Subcutaneous abdominal adipose tissue (tissue), 5 donors: ENCODE measurements around the gene RASGRP4.
A peak's percentile ranks its signal among the peaks of the same experiment; 100 is the strongest.

ENCODE experiments used
- H3K27ac ChIP-seq: one replicate; pipeline ENCODE4 v1.7.0; 2013; ENCODE audit warnings: low read depth, mild to moderate bottlenecking, inconsistent platforms, low read length, moderate library complexity
- H3K27me3 ChIP-seq, 5 donors: one replicate each; pipeline ENCODE4 v1.7.0; 2013; ENCODE audit warnings: low read length in 5 of 5, inconsistent platforms in 1 of 5; ENCODE audit not compliant: control insufficient read depth in 5 of 5, insufficient read depth in 4 of 5
- H3K36me3 ChIP-seq, 5 donors: one replicate each; pipeline ENCODE4 v1.7.0; 2013; ENCODE audit warnings: low read length in 5 of 5; ENCODE audit not compliant: control insufficient read depth in 5 of 5, insufficient read depth in 5 of 5
- H3K4me1 ChIP-seq, 5 donors: one replicate each; pipeline ENCODE4 v1.7.0; 2013; ENCODE audit warnings: low read length in 5 of 5, mild to moderate bottlenecking in 3 of 5, moderate library complexity in 1 of 5; ENCODE audit not compliant: control insufficient read depth in 5 of 5, insufficient read depth in 5 of 5
- H3K4me3 ChIP-seq, 5 donors: one replicate each; pipeline ENCODE4 v1.7.0; 2013; ENCODE audit warnings: low read length in 5 of 5, low read depth in 1 of 5
- H3K9ac ChIP-seq, 5 donors: one replicate each; pipeline ENCODE4 v1.7.0; 2013; ENCODE audit warnings: low read length in 5 of 5, mild to moderate bottlenecking in 4 of 5, moderate library complexity in 3 of 5
- H3K9me3 ChIP-seq, 5 donors: one replicate each; pipeline ENCODE4 v1.7.0; 2013; ENCODE audit warnings: low read length in 5 of 5; ENCODE audit not compliant: control insufficient read depth in 5 of 5
- donor health status: healthy.
- donor health status: healthy.
- donor health status: healthy.
- donor health status: healthy.
- donor health status: healthy.

RASGRP4 gene

DNA sequence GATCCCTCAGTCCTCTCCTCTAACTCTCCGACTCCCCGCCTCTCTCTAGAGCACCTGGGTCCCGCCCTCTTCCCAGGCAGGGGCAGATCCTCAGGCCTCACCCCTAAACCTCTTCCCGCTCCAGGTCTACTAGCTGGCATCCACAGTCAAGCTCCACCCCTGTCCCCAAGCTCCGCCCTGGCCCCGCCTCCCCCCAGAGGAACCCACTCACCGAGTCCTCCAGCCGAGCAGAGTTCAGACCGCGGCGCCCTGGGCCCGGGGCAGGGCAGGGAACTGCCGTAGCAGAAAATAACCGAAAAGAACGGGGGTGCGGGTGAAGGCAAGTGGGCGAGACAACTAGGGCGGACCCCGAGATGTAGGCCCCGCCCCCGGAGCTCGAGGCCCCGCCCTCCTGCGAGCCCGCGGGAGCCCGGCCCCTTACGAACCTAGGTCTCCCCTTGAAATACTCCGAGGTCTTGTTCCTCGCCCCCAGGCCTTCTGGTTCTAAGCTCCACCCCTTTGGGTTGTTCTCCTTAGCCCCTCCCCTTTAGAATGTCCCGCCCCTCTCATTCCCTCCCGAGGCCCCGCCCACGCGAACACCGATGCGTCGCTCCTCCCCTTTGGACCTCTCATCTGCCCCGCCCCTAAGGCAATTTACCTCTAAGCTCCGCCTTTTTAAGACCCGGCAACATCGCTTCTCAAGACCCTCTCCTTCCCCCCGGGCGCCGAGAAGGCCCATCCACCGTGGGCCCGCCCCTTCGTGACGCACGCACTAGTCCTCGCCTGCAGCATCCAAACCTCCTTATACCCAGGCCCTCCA, 38.3 kb downstream of the RASGRP4 start, which contains the start of gene GGN:
Gene GGN (minus strand): TSS at position 485 of the 799 bp plus-strand sequence. CDS start 773 bp downstream, outside the sequence.
- H3K9me3 ChIP-seq = no peaks in the 10 kb centered on the region
- peak within 1 kb of the TSS in 3 of 5 donors; percentile 45 to 56 (median 48) for H3K9ac ChIP-seq
- peaks cover 0 to 36% (median 35%) of the 10 kb centered on the region in 5 donors for H3K4me1 ChIP-seq
- H3K36me3 ChIP-seq = peaks cover 0 to 25% (median 18%) of the 10 kb centered on the region in 5 donors
- no peak within 1 kb of the TSS for H3K27ac ChIP-seq
- peaks cover 0 to 12% (median 2%) of the 10 kb centered on the region in 5 donors for H3K27me3 ChIP-seq
- H3K4me3 ChIP-seq = peak within 1 kb of the TSS; percentile 42 to 67 (median 54)

DNA sequence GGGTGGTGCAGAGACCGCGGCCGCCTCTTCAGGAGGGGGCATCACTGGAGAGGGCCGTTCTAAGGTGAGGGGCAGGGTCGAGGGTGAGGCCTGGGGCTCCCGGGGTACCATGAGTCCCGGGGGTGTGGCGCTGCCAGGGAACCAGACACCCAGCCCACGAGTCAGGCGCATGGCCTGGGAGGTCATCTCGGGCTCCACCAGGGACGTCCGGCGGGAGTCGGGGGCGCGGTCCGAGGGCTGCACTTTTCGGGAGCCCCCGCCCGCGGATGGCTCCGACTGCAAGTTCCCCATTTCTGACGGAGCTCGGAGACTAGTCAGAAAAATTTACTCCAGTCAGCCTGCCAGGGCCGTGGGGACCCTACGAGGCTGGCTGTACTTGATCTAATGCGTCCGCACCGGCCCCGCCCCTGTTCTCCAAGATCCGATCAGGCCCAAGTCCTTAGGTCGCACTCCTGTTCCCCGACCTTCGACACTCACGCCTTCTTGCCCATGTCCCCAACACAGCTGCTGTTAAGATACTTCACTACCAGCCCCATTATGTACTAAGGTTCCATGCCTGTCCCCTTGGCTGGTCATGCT, 39.0 kb downstream of the RASGRP4 start:
- Histone ChIP-seq H3K9ac (peak overlapping the region in 3 of 5 donors; percentile 45 to 56 (median 48)), H3K4me3 (peak overlapping the region; percentile 42 to 67 (median 54)), H3K27ac (no peak overlapping the region), H3K4me1 (peaks cover 0 to 36% (median 35%) of the 10 kb centered on the region in 5 donors), H3K9me3 (no peaks in the 10 kb centered on the region), H3K36me3 (peaks cover 0 to 32% (median 23%) of the 10 kb centered on the region in 5 donors), H3K27me3 (peaks cover 0 to 12% (median 2%) of the 10 kb centered on the region in 5 donors)

DNA sequence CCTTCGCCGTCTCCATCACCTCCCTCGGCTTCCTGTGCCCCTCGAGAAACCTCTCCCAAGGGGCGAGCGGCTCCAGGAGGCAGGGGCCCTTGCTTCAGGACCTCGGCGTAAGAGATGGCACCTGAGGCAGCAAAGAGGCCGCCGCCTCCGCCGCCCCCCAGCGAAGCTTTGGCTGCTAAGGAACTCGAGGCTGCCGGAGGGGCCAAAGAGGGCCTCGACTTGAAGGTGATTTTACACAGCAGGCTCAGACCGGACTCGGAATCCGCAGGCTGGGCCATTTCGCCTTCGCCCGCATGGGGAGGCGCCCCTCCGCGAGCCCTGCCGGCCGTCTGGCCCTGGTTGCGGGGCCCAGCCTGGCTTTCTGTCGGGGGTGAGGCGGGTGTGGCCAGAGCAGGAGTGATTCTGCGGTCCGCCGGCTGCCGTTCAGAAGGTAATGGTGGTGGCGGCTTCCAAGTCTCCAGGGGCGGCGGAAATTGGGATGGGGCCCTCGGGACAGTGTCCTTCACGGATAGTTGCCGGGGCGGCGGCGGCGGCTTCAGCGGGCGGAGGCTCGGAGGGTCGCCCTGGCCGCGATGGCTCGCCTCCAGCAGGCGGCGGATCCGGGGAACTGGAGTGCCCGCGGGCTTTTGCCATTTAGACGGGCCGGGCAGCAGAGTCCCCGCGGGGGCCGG, 39.6 kb downstream of the RASGRP4 start:
- peaks cover 0 to 36% (median 35%) of the 10 kb centered on the region in 5 donors for H3K4me1 ChIP-seq
- H3K9me3 ChIP-seq = no peaks in the 10 kb centered on the region
- peak overlapping the region in 2 of 5 donors; percentile 42 to 66 for H3K4me3 ChIP-seq
- peaks cover 0 to 38% (median 29%) of the 10 kb centered on the region in 5 donors for H3K36me3 ChIP-seq
- H3K27ac ChIP-seq = no peak overlapping the region
- H3K9ac ChIP-seq = no peak overlapping the region
- H3K27me3 ChIP-seq = peaks cover 0 to 12% (median 3%) of the 10 kb centered on the region in 5 donors

DNA sequence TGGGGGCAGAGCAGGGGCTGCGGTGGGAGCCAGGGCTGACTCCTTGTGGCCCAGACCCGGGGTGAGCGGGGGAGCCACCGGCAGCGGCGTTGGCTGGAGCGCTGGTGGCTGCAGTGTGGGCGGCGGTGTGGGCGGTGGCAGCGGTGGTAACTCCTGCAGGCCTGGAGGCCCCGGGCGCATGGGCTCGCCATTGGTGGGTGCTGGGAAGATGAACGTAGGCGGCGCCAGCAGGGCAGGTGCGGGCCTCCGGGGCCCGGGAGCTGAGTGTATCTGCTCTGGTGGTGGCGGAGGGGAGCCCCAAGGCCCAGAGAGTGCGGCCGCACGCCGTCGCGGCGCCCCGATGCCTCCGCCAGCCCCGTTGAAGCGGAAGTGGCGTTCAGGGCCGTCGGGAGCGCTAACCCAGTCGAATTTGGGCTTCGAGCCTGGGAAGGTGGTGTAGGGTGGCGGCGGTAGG, 40.2 kb downstream of the RASGRP4 start:
- H3K27me3 ChIP-seq = peaks cover 0 to 15% (median 3%) of the 10 kb centered on the region in 5 donors
- H3K27ac ChIP-seq = no peak overlapping the region
- H3K4me1 ChIP-seq = peaks cover 0 to 36% (median 35%) of the 10 kb centered on the region in 5 donors
- peaks cover 0 to 44% (median 35%) of the 10 kb centered on the region in 5 donors for H3K36me3 ChIP-seq
- H3K9me3 ChIP-seq = no peaks in the 10 kb centered on the region
- no peak overlapping the region for H3K9ac ChIP-seq
- no peak overlapping the region for H3K4me3 ChIP-seq

DNA sequence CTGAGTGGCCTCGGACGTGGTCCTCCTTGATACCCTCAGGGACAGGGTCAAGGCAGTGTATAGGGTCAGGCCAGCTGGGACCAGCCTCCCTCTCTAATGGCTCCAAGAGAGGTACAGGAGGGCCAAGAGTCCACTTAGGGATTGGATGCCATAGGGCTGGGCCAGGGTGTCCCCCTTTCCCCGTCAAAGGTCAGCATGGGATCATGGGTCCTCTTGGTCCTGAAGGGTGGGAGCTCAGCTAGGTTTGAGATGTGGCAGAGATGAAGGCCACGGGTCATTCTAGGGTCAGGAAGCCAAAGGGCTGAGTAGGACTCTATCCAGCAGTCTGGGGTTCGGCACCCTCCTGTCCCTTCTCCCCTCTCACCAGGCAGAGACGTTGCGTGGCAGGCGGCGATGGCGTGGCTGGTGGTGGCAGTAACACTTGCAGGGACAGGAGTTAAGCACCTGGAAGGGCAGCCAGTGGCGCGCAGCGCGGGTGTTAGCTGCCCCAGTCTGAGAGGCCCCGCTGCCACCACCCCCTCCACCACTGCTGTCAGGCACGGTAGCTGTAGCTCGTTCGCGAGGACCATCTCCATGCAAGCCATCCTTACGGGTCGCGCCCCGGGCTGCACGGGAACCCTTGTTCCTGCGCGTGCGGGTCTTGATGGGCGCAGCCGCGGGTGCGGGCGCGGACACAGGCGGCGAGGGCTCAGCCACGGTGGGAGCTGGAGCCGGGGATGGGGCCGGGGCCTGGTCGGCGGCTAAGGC, 40.8 kb downstream of the RASGRP4 start:
- no peak overlapping the region for H3K27ac ChIP-seq
- no peak overlapping the region for H3K9ac ChIP-seq
- peaks cover 0 to 50% (median 41%) of the 10 kb centered on the region in 5 donors for H3K36me3 ChIP-seq
- no peaks in the 10 kb centered on the region for H3K9me3 ChIP-seq
- peaks cover 0 to 15% (median 3%) of the 10 kb centered on the region in 5 donors for H3K27me3 ChIP-seq
- H3K4me1 ChIP-seq = peaks cover 0 to 36% (median 35%) of the 10 kb centered on the region in 5 donors
- H3K4me3 ChIP-seq = no peak overlapping the region

DNA sequence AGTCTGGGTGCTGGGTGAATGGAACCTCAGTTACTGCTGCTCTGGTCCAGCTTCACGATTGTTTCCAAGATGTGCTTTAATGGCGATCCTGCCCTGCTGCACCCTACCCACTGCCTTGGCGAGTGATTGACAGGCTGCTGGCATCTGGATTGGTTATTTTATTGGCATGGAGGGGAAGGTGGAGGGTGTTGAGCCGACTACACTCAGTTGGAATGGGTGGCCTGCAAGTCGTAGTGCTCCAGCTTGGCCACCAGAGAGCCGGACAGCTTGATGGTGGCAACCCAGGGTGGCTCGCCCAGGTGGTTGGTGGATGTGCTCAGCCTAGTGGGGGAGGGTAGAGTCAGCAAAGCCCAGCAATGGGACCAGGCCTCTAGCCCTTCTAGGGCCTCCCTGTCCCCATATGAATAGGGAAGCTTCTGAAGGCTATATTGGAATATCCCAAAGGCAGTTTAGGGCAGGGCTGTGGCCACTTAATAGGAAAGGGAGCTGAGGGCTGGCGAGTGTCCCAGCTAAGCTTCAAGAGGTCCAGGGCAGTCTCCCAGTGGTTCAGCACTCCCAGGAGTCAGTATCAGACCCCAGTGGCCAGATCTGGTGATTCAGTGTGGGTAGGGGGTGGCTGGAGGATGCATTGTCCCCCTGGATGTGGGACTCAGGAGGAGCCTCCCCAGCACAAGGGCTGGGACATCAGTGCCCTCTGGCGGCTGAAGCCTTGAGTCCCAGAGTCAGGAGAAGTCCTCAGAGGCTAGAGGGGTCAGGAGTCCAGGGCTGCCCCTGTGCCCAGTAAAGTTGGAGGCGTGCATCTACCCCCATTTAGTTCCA, 41.6 kb downstream of the RASGRP4 start:
- H3K27ac ChIP-seq = no peak overlapping the region
- peaks cover 0 to 36% (median 35%) of the 10 kb centered on the region in 5 donors for H3K4me1 ChIP-seq
- H3K36me3 ChIP-seq = peaks cover 0 to 58% (median 47%) of the 10 kb centered on the region in 5 donors
- no peak overlapping the region for H3K9ac ChIP-seq
- no peaks in the 10 kb centered on the region for H3K9me3 ChIP-seq
- H3K27me3 ChIP-seq = peaks cover 0 to 13% (median 2%) of the 10 kb centered on the region in 5 donors
- no peak overlapping the region for H3K4me3 ChIP-seq

DNA sequence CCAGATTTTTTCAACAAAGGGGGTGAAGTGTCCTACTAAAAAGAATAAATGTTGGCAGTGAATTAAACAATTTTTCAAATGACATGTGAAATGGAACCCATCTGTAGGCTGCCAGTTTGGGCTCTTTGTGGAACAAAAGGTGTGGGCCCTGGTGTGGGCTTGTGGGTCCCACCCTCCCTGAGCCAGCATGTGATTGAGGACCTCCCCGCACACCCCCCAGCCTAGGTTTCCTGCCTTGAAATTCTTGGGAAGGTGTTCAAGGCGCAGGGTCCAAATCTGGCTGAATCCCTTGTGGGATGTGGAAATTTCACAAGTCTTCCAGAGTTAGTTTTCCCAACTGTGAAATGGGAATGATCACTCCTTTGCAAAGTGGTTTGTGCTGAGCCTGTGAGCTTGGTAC, 42.3 kb downstream of the RASGRP4 start:
- Histone ChIP-seq H3K9ac (no peak overlapping the region), H3K27me3 (peaks cover 0 to 13% (median 2%) of the 10 kb centered on the region in 5 donors), H3K27ac (no peak overlapping the region), H3K36me3 (peaks cover 0 to 65% (median 53%) of the 10 kb centered on the region in 5 donors), H3K4me1 (peaks cover 0 to 30% (median 29%) of the 10 kb centered on the region in 5 donors), H3K4me3 (no peak overlapping the region), H3K9me3 (no peaks in the 10 kb centered on the region)

DNA sequence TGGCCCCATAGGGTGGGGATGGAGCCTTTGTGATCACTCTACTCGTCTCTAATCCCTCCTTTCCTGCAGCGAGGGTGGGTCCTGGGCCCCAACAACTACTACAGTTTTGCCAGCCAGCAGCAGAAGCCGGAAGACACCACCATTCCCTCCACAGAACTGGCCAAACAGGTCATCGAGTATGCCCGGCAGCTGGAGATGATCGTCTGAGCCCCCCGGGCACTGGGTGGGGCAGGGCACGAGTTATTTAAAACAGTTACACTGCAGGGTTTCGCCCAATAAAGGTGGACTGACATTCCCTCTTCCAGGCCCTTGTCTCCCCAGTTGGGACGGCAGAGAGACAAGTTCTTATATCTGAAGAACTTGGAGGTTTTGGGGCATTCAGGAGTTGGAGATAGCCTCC, 42.8 kb downstream of the RASGRP4 start:
- H3K36me3 ChIP-seq = peaks cover 0 to 66% (median 53%) of the 10 kb centered on the region in 5 donors
- no peaks in the 10 kb centered on the region for H3K9me3 ChIP-seq
- no peak overlapping the region for H3K9ac ChIP-seq
- H3K27ac ChIP-seq = no peak overlapping the region
- no peak overlapping the region for H3K4me3 ChIP-seq
- H3K27me3 ChIP-seq = peaks cover 0 to 12% (median 2%) of the 10 kb centered on the region in 5 donors
- H3K4me1 ChIP-seq = peaks cover 0 to 26% (median 25%) of the 10 kb centered on the region in 5 donors
